ENCODE measurements around the gene CACNA1H.

- no peak for TF ChIP-seq CTCF (IDR thresholded peaks at IDR 0.05)
- TF ChIP-seq POLR2AphosphoS5 (IDR thresholded peaks at IDR 0.05), result no peak
Measured at GRCh38 chr16:1216681-1217400, 63.9 kb downstream of the CACNA1H start.
